ENCODE data around the gene ZBTB43. TPM values are rescaled to one million over a fixed set of nuclear protein-coding genes. Genes with fewer than 3 reads are reported as not detected.

The ZBTB43 gene
- total and polyA plus RNA-seq, 8 donors = 13.6 to 28.3 (median 16.4) TPM

DNA sequence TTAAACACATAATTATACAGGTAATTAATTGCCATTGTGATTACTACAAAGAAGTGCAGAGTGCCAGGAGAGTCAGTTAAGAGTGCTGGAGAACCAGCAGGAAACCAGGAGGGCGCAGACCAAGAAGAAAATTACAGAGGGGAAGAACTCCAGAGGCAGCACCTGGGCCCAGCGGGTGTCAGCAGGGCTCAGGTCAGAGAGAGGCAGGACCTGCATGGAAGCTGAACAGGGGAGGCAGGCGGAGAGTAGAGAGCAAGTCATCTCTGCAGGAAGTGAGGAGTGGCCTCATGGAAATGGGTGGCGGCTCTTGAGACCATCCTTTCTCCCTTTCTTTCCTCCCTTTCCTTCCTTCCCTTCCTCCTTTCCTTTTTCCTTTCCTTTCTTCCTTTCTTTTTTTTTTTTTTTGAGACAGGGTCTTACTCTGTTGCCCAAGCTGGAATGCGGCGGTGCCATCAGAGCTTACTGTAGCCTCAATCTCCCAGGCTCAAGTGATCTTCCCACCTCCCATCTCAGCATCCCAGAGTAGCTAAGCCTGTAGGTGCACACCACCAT is 51.6 kb downstream of the ZBTB43 start:
- H3K36me3 ChIP-seq = no peaks in the 10 kb centered on the region
- no peak overlapping the region for H3K4me3 ChIP-seq
- peaks cover 0 to 17% of the 10 kb centered on the region in 2 donors for H3K27me3 ChIP-seq
- ATAC-seq = no peak
- no peaks in the 10 kb centered on the region for H3K9me3 ChIP-seq
- DNase-seq = no peak
- TF ChIP-seq, protein P1, sequence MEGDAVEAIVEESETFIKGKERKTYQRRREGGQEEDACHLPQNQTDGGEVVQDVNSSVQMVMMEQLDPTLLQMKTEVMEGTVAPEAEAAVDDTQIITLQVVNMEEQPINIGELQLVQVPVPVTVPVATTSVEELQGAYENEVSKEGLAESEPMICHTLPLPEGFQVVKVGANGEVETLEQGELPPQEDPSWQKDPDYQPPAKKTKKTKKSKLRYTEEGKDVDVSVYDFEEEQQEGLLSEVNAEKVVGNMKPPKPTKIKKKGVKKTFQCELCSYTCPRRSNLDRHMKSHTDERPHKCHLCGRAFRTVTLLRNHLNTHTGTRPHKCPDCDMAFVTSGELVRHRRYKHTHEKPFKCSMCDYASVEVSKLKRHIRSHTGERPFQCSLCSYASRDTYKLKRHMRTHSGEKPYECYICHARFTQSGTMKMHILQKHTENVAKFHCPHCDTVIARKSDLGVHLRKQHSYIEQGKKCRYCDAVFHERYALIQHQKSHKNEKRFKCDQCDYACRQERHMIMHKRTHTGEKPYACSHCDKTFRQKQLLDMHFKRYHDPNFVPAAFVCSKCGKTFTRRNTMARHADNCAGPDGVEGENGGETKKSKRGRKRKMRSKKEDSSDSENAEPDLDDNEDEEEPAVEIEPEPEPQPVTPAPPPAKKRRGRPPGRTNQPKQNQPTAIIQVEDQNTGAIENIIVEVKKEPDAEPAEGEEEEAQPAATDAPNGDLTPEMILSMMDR (IDR thresholded peaks at IDR 0.05) = no peak
- intact Hi-C loops (cut with DNase I) = no loop called here
- H3K27ac ChIP-seq = no peak overlapping the region
- H3K4me1 ChIP-seq = peaks cover 3 to 13% of the 10 kb centered on the region in 2 donors

DNA sequence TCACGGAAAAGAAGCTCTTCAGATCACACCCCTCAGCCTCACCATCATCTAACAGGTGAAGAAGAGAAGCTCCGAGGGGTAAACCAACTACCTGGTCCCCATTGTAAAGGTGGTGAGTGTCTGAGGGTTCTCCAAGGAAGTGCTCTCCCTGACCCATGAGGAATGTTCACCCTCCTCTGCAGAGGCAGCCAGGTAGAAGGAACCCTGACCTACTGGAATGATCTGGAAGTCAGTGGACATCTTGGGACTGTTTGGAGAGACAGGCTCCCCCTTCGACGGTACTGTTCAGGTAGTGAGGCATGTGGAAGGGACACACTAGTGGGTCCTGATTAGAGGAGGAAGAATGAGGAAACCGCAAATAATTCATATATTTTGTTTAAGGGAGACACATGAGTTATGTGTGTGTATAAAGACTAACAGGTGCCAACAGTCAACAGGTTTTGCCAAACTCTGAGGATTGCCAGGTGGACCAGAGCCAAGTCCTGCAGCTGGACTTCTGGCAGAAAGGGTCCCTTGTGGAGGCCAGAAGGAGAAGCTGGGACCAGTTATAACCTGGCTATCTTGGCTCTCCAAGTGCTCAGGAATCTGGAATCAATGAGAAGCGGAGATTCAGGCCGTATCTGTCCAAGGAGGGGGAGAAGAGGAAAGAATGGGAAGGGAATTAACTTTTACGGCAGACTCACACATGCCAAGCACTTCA is 52.6 kb downstream of the ZBTB43 start:
- no peaks in the 10 kb centered on the region for H3K9me3 ChIP-seq
- H3K36me3 ChIP-seq = no peaks in the 10 kb centered on the region
- H3K4me3 ChIP-seq = no peak overlapping the region
- H3K27me3 ChIP-seq = peaks cover 0 to 12% of the 10 kb centered on the region in 2 donors
- no peak for DNase-seq
- no peak for ATAC-seq
- H3K4me1 ChIP-seq = peaks cover 12 to 23% of the 10 kb centered on the region in 2 donors
- TF ChIP-seq, protein P1 (IDR thresholded peaks at IDR 0.05) = no peak
- intact Hi-C loops (cut with DNase I) = no loop called here
- H3K27ac ChIP-seq = no peak overlapping the region

DNA sequence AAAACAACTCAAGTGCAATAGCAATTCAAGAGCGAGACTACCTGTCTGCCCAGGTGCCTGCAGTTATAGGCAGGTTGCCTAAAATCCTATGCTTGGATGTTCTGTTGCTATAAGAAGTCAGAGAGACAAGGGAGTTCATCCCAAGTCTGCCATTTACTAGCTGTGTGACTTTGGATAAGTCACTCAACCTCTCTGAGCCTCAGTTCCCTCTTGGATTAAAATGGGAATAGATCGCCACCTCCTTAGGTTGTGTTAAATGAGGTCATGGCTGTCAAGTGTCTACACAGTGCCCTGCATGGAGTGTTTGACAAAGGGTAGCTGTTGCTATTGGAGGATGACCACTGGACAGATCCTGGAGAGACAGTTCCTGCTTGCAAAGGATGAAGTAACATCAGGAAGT is 54.3 kb downstream of the ZBTB43 start:
- no peak overlapping the region for H3K4me3 ChIP-seq
- TF ChIP-seq, protein P1 (IDR thresholded peaks at IDR 0.05) = no peak
- DNase-seq (no peak), ATAC-seq (no peak)
- no peaks in the 10 kb centered on the region for H3K9me3 ChIP-seq
- peaks cover 0 to 4% of the 10 kb centered on the region in 2 donors for H3K36me3 ChIP-seq
- intact Hi-C loops (cut with DNase I) = no loop called here
- no peak overlapping the region for H3K27ac ChIP-seq
- peaks cover 20 to 40% of the 10 kb centered on the region in 2 donors for H3K4me1 ChIP-seq
- no peaks in the 10 kb centered on the region for H3K27me3 ChIP-seq

DNA sequence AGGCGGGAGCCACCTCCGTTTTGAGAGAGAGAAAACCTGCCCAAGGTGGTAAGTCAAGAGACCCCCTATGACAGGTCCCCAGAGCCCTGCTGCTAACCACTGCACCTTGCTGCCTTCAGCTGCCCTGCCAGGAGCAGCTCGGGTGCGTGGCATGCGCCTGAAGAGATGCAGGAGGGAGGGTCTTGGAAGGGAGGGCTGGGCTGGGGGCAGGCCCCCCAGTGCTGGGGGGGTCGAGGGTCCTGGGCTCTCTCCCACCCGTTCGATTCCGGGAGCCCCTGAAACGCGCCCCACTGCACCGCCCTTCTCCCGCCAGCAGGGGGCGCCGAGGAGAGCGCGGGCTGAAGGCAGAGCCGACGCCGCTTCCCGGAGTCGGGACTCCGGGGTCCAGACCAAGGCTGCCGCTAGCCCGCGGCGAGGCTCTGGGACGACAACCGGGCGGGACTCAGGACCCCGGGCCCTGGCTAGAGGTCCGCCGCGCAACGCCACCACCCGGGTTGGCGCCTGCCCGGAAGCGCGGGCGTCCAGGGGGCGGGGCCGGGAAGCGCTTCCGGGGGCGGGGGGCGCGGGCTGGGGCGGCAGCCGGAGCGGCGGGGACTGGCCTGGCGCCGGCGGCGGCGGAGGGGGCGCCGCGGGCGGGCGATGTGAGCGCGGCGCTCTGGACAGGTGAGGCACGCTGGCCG is 55.4 kb downstream of the ZBTB43 start, which contains the start of gene ZBTB34:
TSS of gene ZBTB34 (plus strand) at position 563 of the 680 bp plus-strand sequence. CDS start 18,761 bp downstream, outside the sequence.
- TF ChIP-seq, protein P1 (IDR thresholded peaks at IDR 0.05) = peak; percentile 99 to 100
- H3K9me3 ChIP-seq = no peaks in the 10 kb centered on the region
- DNase-seq = peak; percentile 65 to 94 (median 68)
- intact Hi-C loops (cut with DNase I) = no loop called here
- peak within 1 kb of the TSS; percentile 91 to 93 for H3K27ac ChIP-seq
- H3K4me1 ChIP-seq = peaks cover 25 to 43% of the 10 kb centered on the region in 2 donors
- no peaks in the 10 kb centered on the region for H3K27me3 ChIP-seq
- peaks cover 0 to 14% of the 10 kb centered on the region in 2 donors for H3K36me3 ChIP-seq
- peak within 1 kb of the TSS; percentile 94 for H3K4me3 ChIP-seq
- peak; percentile 77 for ATAC-seq

Measured in left lung (tissue), 10 donors.